H9 (cell line): ENCODE data around the gene RANGAP1. TPM values are rescaled to one million over a fixed set of nuclear protein-coding genes. Genes with fewer than 3 reads are reported as not detected.

Experiments
- DNase-seq: peaks from one replicate; pipeline ENCODE4 v3.0.0-alpha.2; 2017
- H2AFZ ChIP-seq: one replicate; pipeline ENCODE4 v1.6.1; 2013; ENCODE audit warnings: mild to moderate bottlenecking, low read length, control low read depth, moderate library complexity
- H2AK5ac ChIP-seq: 2 replicates; pipeline ENCODE4 v1.6.1; 2013; ENCODE audit warnings: low read length, control low read depth, mixed read lengths; ENCODE audit not compliant: insufficient read length
- H2BK120ac ChIP-seq: one replicate; pipeline ENCODE4 v1.6.1; 2013; ENCODE audit warnings: low read depth, mild to moderate bottlenecking, low read length, control low read depth, inconsistent platforms; ENCODE audit not compliant: poor library complexity, severe bottlenecking
- H2BK12ac ChIP-seq: 2 replicates; pipeline ENCODE4 v1.6.1; 2013; ENCODE audit warnings: low read length, control low read depth, mixed read lengths, low read depth; ENCODE audit not compliant: insufficient read length
- H2BK15ac ChIP-seq: 2 replicates; pipeline ENCODE4 v1.6.1; 2013; ENCODE audit warnings: low read depth, low read length, control low read depth
- H2BK20ac ChIP-seq: one replicate; pipeline ENCODE4 v1.6.1; 2013; ENCODE audit warnings: low read depth, mild to moderate bottlenecking, low read length, control low read depth, inconsistent platforms; ENCODE audit not compliant: poor library complexity, severe bottlenecking
- H2BK5ac ChIP-seq: 2 replicates; pipeline ENCODE4 v1.6.1; 2013; ENCODE audit warnings: low read length, control low read depth, mixed read lengths; ENCODE audit not compliant: insufficient read length
- H3K14ac ChIP-seq: 2 replicates; pipeline ENCODE4 v1.6.1; 2013; ENCODE audit warnings: low read length, control low read depth; ENCODE audit not compliant: insufficient read depth
- H3K18ac ChIP-seq: 2 replicates; pipeline ENCODE4 v1.6.1; 2013; ENCODE audit warnings: low read depth, mild to moderate bottlenecking, mixed read lengths, low read length, control low read depth; ENCODE audit not compliant: insufficient read length
- H3K23ac ChIP-seq: 2 replicates; pipeline ENCODE4 v1.6.1; 2013; ENCODE audit warnings: low read length, control low read depth, mixed read lengths, low read depth; ENCODE audit not compliant: insufficient read length
- H3K23me2 ChIP-seq: 2 replicates; pipeline ENCODE4 v1.6.1; 2013; ENCODE audit warnings: low read depth, mild to moderate bottlenecking, mixed read lengths, low read length, control low read depth; ENCODE audit not compliant: insufficient read length, poor library complexity, severe bottlenecking
- H3K27ac ChIP-seq: 2 replicates; pipeline ENCODE4 v1.5.1; 2013; ENCODE audit warnings: low read length, control low read depth, mixed read lengths, low read depth; ENCODE audit not compliant: insufficient read length
- H3K27me3 ChIP-seq: 2 replicates; pipeline ENCODE4 v1.6.1; 2013; ENCODE audit warnings: low read length, control low read depth, inconsistent platforms; ENCODE audit not compliant: insufficient read depth
- H3K4ac ChIP-seq: 2 replicates; pipeline ENCODE4 v1.6.1; 2013; ENCODE audit warnings: low read depth, mild to moderate bottlenecking, control low read depth, inconsistent platforms, low read length, moderate library complexity
- H3K4me1 ChIP-seq: 2 replicates; pipeline ENCODE4 v1.6.1; 2013; ENCODE audit warnings: low read length, control low read depth, inconsistent platforms; ENCODE audit not compliant: insufficient read depth
- H3K4me2 ChIP-seq: 2 replicates; pipeline ENCODE4 v1.6.1; 2013; ENCODE audit warnings: low read length, control low read depth, mixed read lengths; ENCODE audit not compliant: insufficient read length, insufficient read depth
- H3K56ac ChIP-seq: 2 replicates; pipeline ENCODE4 v1.6.1; 2013; ENCODE audit warnings: low read depth, mild to moderate bottlenecking, mixed read lengths, low read length, control low read depth; ENCODE audit not compliant: insufficient read length
- H3K79me1 ChIP-seq: 2 replicates; pipeline ENCODE4 v1.6.1; 2013; ENCODE audit warnings: low read depth, mild to moderate bottlenecking, moderate library complexity, low read length, control low read depth, inconsistent platforms; ENCODE audit not compliant: insufficient read depth, poor library complexity, severe bottlenecking
- H3K79me2 ChIP-seq: 2 replicates; pipeline ENCODE4 v1.6.1; 2013; ENCODE audit warnings: low read length, control low read depth, inconsistent platforms; ENCODE audit not compliant: insufficient read depth
- H3K9ac ChIP-seq: 2 replicates; pipeline ENCODE4 v1.6.1; 2013; ENCODE audit warnings: low read length, control low read depth, mixed read lengths; ENCODE audit not compliant: insufficient read length; ENCODE audit errors: extremely low read depth
- H3K9me3 ChIP-seq: one replicate; pipeline ENCODE4 v1.6.1; 2013; ENCODE audit warnings: low read depth, low read length, inconsistent platforms; ENCODE audit not compliant: control insufficient read depth
- H3T11ph ChIP-seq: one replicate; pipeline ENCODE4 v1.6.1; 2013; ENCODE audit warnings: mild to moderate bottlenecking, low read length, control low read depth, inconsistent platforms
- H4K20me1 ChIP-seq: one replicate; pipeline ENCODE4 v1.6.1; 2013; ENCODE audit not compliant: control insufficient read depth, insufficient read length, insufficient read depth
- H4K5ac ChIP-seq: 2 replicates; pipeline ENCODE4 v1.6.1; 2013; ENCODE audit warnings: low read depth, mild to moderate bottlenecking, mixed read lengths, low read length, control low read depth; ENCODE audit not compliant: insufficient read length
- H4K8ac ChIP-seq: replicated peaks from 2 replicates; pipeline ENCODE4 v1.6.1; 2013; ENCODE audit warnings: low read length, control low read depth, mixed read lengths, low read depth; ENCODE audit not compliant: insufficient read length
- H4K91ac ChIP-seq: 2 replicates; pipeline ENCODE4 v1.6.1; 2013; ENCODE audit warnings: low read depth, mild to moderate bottlenecking, moderate library complexity, mixed read lengths, low read length, control low read depth; ENCODE audit not compliant: insufficient read length
- H3K27ac Mint-ChIP-seq, 3 experiments: 2 replicates in 2 of 3; 3 replicates in 1 of 3; pipeline ENCODE4 v1.8.0; 2020 to 2021; ENCODE audit warnings: mixed read lengths in 3 of 3, mild to moderate bottlenecking in 1 of 3, moderate library complexity in 1 of 3
- H3K27me3 Mint-ChIP-seq: 2 replicates; pipeline ENCODE4 v1.8.0; 2021; ENCODE audit warnings: low read depth, mild to moderate bottlenecking, moderate library complexity, mixed read lengths
- H3K36me3 Mint-ChIP-seq, 3 experiments: 2 replicates in 2 of 3; 3 replicates in 1 of 3; pipeline ENCODE4 v1.8.0; 2020 to 2021; ENCODE audit warnings: low read depth in 3 of 3, mixed read lengths in 3 of 3; ENCODE audit not compliant: insufficient read depth in 1 of 3
- H3K4me1 Mint-ChIP-seq, 2 experiments: 2 replicates each; pipeline ENCODE4 v1.8.0; 2020; ENCODE audit warnings: mixed read lengths in 2 of 2
- H3K4me3 Mint-ChIP-seq, 2 experiments: 2 replicates in 1 of 2; 3 replicates in 1 of 2; pipeline ENCODE4 v1.8.0; 2020 to 2021; ENCODE audit warnings: mild to moderate bottlenecking in 2 of 2, mixed read lengths in 2 of 2, moderate library complexity in 1 of 2
- H3K9me3 Mint-ChIP-seq, 2 experiments: 2 replicates in 1 of 2; 3 replicates in 1 of 2; pipeline ENCODE4 v1.8.0; 2020; ENCODE audit warnings: mild to moderate bottlenecking in 2 of 2, mixed read lengths in 2 of 2, moderate library complexity in 1 of 2
- WGBS: extraction: QIAGEN DNeasy Blood & Tissue Kit; methylation state at CpG from one replicate; pipeline ENCODE4 v1.1.7; 2013; ENCODE audit warnings: missing lambda C conversion rate, low lambda C conversion rate, mixed read lengths; ENCODE audit not compliant: insufficient read length; ENCODE audit errors: extremely low coverage; 5-methylcytosine and 5-hydroxymethylcytosine counted together
- total RNA-seq: library from RNA; stranded (reverse); gene quantifications from 2 replicates; pipeline ENCODE4 v1.2.1, GENCODE V29; 2021
- TF ChIP-seq, protein P1 (sequence below): fragments of 200-600 bp; sonication (generic); conservative IDR thresholded peaks from 3 replicates; pipeline ENCODE4 v1.8.0; 2021; ENCODE audit warnings: antibody characterized with exemption, mild to moderate bottlenecking

RANGAP1 gene
- total RNA-seq, 1 experiment from 2014 or later, result 130 TPM

DNA sequence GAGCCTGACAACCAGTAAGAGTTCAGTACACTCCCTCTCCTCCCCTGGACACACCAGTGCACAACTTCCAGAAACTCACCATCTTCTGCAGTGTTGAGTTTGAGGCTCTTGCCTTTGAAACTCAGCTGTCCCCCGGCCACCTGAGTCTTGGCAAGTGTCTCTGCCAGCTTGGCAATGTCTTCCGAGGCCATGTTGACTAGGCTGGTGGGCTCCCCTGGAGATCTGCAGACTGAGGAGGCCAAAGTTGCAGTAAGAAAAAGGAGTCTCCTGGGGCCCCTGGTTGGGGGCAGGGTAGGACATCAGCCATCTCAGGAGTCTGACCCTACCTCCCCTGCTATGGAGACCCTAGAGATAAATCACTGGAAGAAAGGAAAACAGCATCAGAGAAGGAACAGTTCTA is 5.1 kb downstream of the RANGAP1 start:
- Histone ChIP-seq H2BK5ac (no peak overlapping the region), H3K9me3 (no peaks in the 10 kb centered on the region), H3K4me2 (no peak overlapping the region), H4K5ac (no peak overlapping the region), H2AK5ac (no peak overlapping the region), H3K23ac (no peak overlapping the region), H3K79me1 (peaks cover 16% of the 10 kb centered on the region), H2BK12ac (no peak overlapping the region), H3K56ac (no peak overlapping the region), H2AFZ (no peak overlapping the region), H2BK20ac (no peak overlapping the region), H3K4me1 (no peaks in the 10 kb centered on the region), H2BK120ac (no peak overlapping the region), H4K91ac (no peak overlapping the region), H3K4ac (no peak overlapping the region), H3K18ac (no peak overlapping the region), H3K9ac (no peak overlapping the region), H3K23me2 (peaks cover 7% of the 10 kb centered on the region), H3K27me3 (no peaks in the 10 kb centered on the region), H3K27ac (no peak overlapping the region), H3T11ph (no peak overlapping the region), H2BK15ac (no peak overlapping the region), H3K79me2 (peaks cover 17% of the 10 kb centered on the region; the same call in 1 of the 2 replicates), H4K8ac (no peak overlapping the region), H3K14ac (no peak overlapping the region), H4K20me1 (no peaks in the 10 kb centered on the region)
- Mint-ChIP-seq H3K9me3 (peaks cover 0 to 2% of the 10 kb centered on the region in 2 experiments; a peak in 1 of 5 replicates), H3K27ac (peak overlapping the region in 1 of 3 experiments; percentile 70; a peak in 1 of 7 replicates), H3K4me3 (no peak overlapping the region), H3K36me3 (peaks cover 43 to 74% (median 69%) of the 10 kb centered on the region in 3 experiments), H3K4me1 (peaks cover 6 to 12% of the 10 kb centered on the region in 2 experiments), H3K27me3 (no peaks in the 10 kb centered on the region)
- DNase-seq, result no peak
- WGBS, result no CpG with 5 or more reads among the region's 2 CpGs
- TF ChIP-seq, protein P1, sequence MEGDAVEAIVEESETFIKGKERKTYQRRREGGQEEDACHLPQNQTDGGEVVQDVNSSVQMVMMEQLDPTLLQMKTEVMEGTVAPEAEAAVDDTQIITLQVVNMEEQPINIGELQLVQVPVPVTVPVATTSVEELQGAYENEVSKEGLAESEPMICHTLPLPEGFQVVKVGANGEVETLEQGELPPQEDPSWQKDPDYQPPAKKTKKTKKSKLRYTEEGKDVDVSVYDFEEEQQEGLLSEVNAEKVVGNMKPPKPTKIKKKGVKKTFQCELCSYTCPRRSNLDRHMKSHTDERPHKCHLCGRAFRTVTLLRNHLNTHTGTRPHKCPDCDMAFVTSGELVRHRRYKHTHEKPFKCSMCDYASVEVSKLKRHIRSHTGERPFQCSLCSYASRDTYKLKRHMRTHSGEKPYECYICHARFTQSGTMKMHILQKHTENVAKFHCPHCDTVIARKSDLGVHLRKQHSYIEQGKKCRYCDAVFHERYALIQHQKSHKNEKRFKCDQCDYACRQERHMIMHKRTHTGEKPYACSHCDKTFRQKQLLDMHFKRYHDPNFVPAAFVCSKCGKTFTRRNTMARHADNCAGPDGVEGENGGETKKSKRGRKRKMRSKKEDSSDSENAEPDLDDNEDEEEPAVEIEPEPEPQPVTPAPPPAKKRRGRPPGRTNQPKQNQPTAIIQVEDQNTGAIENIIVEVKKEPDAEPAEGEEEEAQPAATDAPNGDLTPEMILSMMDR, result no peak
